Measurements from ENCODE around the gene UPK1A.
"Not testable (repeated sequence)": the region's sequence is repeated elsewhere in the genome, so short reads cannot be mapped to it uniquely, and the experiment has no call there.

UPK1A gene

GRCh38 chr19:35644987-35645679 lies 21.2 kb upstream of the UPK1A start:
- peak in 11 of 14 donors; percentile 3 to 60 (median 23) for DNase-seq

- no peak for DNase-seq
These were observed 20.4 kb upstream of the UPK1A start for GRCh38 chr19:35645680-35646511.

DNA sequence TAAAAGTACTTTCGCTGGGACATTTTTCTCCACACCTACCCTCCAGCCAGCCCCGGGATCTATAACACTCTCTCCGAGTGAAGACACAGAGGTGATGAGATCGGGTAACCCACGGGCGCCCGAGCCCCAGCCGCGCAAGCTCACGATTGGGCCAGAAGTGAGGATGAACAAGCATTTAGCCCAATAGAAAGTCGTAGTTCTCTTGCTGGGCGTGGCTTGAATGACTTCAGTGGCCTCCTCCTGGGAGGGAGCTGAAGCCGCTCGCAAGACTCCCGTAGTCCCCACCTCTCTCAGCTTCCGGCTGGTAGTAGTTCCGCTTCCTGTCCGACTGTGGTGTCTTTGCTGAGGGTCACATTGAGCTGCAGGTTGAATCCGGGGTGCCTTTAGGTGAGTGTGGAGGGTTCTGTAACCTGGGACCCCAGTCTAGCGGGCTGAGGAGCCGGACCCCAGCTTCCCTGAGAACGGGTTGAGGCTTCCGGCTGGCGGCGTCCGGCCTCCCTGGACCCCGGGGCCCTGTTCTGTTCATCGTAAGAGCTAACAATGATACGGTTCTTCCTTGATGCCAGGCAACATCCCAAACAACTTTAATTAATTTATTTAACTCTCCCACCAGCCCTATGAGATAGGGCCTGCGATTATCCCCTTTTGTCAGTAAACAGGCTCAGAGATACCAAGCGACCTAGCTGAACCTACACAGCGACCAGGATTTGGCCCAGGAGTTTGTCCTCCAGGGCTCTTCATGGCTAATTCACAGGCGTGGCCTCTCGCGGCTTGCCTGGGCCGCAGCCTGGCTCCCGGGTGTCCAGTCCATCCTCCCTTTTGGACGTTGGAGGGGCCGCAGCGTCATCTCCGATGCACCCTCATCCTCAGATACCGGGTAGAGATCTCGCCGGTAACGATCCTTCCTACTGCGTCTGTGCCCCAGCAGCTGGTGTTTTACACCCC lies 18.0 kb upstream of the UPK1A start, which contains the start of gene COX6B1:
COX6B1 (plus strand) TSS at position 307 of the 945 bp plus-strand sequence. CDS start 2,921 bp downstream, outside the sequence.
- DNase-seq: peak; percentile 30 to 98 (median 90)

DNA sequence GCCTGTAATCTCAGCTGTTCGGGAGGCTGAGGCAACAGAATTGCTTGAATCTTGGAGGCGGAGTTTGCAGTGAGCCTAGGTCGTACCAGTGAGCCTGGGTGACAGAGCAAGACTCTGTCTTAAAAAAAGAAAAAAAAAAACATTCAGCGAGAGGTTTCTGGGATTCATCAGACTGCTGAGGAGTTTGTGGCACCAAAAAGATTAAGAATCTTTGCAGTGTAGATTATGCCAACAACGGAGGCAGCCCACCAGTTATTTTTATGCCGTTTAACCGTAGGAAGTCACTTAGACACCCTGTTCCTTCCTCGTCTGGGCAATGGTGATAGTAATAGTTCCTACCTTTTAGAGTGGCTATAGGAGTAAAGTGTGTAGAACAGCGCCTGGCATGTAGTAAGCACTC lies 15.7 kb upstream of the UPK1A start:
- no peak for DNase-seq

GRCh38 chr19:35654828-35655227 lies 11.5 kb upstream of the UPK1A start:
- DNase-seq: not testable (repeated sequence)

- DNase-seq: no peak
These were observed 10.7 kb upstream of the UPK1A start for GRCh38 chr19:35655600-35655999.

GRCh38 chr19:35656700-35657099 lies 9.6 kb upstream of the UPK1A start:
- no peak for DNase-seq

GRCh38 chr19:35657904-35658700 lies 8.2 kb upstream of the UPK1A start:
- no peak for DNase-seq

DNA sequence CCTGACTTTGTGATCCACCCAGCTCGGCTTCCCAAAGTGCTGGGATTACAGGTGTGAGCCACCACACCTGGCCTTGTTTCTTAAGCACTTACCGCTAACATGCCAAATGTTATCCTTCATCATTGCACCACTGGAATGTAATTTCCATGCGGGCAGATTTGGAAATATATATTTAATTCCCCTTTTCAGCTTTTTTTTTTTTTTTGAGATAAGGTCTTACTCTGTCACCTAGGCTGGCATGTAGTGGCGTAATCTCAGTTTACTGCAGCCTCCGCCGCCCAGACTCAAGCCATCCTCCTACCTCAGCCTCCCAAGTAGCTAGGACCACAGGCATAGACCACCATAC lies 4.3 kb upstream of the UPK1A start:
- DNase-seq: no peak

- DNase-seq: no peak
These were observed 2.3 kb upstream of the UPK1A start for GRCh38 chr19:35663981-35664380.

- no peak for DNase-seq
These were observed 1.2 kb upstream of the UPK1A start for GRCh38 chr19:35665157-35665556.

GRCh38 chr19:35665604-35666003 lies 713 bp upstream of the UPK1A start:
- no peak for DNase-seq

- no peak for DNase-seq
These were observed 3.2 kb downstream of the UPK1A start for GRCh38 chr19:35669566-35669965.

DNA sequence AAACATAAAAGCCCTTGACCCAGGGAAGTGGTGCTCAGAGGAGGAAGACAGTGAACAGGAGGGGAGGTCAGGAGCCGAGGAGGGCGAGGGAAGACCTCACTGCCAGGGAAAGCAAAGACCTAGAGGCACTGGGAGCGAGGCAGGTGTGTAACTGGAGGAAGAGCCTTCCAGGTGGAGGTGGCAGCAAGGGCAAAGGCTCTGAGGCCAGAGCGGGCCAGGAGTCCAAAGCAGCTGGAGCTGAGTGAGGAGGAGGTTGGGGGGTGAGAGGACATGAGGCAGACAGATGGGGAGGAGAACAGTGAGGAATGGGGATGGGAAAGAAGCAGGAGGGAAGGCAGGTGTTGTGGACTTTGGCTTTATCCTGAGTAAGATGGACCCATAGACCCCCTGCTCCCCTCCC lies 3.7 kb downstream of the UPK1A start:
- no peak for DNase-seq

- DNase-seq: no peak
These were observed 4.4 kb downstream of the UPK1A start for GRCh38 chr19:35670686-35671085.

DNA sequence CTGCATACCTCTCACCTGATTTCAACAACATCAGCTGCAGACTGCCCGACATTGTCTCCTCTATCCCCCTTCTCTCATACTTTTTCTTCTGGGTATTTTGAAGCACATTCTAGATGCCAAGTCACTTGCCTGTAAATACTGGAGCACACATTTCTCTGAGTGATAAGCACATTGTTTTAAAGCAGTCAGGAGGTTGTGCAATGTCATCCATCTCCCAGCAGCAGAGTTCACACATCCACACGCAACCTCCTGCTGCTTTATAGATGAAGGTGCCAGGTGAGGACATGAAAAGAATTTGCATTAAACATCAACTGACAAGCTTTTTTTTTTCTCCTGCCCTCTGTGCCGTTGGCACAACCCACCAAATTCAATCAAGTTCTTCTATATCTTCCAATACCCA lies 5.5 kb downstream of the UPK1A start:
- no peak for DNase-seq

DNA sequence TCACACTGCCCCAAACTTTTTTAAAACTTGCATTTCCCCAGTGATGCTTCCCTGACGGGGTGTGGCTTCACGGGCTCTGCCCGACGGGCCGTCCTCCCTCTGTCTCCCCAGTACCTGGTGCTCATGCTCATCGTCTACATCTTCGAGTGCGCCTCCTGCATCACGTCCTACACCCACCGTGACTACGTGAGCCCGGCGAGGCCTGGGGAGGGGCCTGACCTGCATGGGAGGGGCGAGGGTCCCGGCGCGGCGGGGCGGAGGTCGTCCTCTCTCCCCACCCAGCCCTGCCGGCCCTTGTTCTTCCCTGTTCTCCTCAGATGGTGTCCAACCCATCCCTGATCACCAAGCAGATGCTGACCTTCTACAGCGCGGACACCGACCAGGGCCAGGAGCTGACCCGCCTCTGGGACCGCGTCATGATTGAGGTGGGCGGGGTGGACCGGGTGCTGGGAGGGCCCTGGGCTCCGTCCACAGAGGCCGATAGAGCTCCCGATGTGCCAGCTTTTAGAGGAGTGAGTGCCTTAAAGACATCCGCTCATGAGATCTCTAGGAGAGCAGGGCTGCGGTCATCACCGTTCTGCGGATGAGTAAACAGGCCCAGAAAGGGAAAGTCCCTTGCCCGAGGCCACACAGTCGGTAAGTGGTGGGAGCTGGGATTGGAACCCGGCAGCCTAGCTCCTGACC lies 6.9 kb downstream of the UPK1A start:
- DNase-seq: no peak

GRCh38 chr19:35675589-35676140 lies 9.3 kb downstream of the UPK1A start:
- no peak for DNase-seq

DNA sequence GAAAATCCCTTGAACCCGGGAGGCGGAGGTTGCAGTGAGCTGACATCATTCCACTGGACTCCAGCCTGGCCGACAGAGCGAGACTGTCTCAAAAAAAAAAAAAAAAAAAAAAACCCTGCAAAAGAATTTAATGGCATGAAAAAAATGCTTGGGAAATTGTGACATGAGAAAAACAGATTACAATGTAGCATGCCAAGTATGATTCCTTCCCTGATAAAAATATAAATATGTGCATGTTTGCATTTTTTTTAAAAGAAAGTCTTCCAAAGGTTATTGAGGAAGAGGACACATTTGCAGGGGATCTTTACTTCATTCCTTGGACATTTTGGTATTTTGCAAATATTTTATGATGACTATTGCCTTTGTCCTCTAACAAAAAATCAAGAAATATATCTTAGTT lies 23.5 kb downstream of the UPK1A start:
- DNase-seq: no peak

DNA sequence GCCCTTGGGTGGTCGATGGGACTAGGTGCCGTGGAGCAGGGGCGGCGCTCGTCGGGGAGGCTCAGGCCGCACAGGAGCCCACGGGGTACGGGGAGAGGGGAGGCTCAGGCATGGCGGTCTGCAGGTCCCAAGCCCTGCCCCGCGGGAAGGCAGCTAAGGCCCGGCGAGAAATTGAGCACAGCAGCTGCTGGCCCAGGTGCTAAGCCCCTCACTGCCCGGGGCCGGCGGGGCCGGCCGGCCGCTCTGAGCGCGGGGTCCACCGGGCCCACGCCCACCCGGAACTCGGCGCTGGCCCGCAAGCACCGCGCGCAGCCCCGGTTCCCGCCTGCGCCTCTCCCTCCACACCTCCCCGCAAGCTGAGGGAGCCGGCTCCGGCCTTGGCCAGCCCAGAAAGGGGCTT lies 24.8 kb downstream of the UPK1A start:
- not testable (repeated sequence) for DNase-seq

DNA sequence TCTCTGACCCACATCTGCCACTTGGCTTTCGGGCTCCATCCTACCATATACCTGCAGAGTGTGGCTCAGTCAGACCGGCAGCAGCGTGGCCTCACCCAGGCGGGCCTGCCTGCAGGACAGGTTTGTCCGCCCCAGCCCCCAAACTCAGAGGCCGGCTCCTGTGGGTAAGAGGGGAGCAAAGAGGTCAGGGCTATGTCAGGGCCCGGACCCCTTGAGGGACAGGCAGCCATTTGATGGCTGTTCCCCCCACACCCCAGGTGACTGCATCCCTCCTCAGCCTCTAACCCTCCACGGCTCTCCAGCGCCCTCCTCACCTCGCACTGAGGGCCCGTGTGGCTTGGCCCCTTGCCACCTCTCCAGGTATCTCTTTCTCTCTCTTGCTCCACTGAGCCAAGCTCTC lies 25.7 kb downstream of the UPK1A start:
- no peak for DNase-seq

All from C1 segment of cervical spinal cord (tissue), 14 donors.